Heart left ventricle (tissue), 13 donors: ENCODE measurements around the gene PTPRN2.

ENCODE experiments used
- CTCF ChIP-seq, 12 donors: fragments of 200-600 bp; sonication (generic) in 4 of 12; IDR thresholded peaks; one replicate each; pipeline versions ENCODE4 v1.5.0 to v1.8.0; 2018 to 2022; ENCODE audit warnings: antibody characterized with exemption in 12 of 12, mild to moderate bottlenecking in 5 of 12
- POLR2A ChIP-seq, 2 donors: fragments of 450-650 bp; IDR thresholded peaks; one replicate each; pipeline ENCODE4 v1.6.1; 2017; ENCODE audit warnings: antibody characterized with exemption in 2 of 2, mild to moderate bottlenecking in 2 of 2, moderate library complexity in 2 of 2
- donor health status: ischemic (EF 13 %, LVEDD 7.1; RV severe dilation, severe dysfunction).
- donor health status: DM: no; HTN: yes; CAD: no.
- donor health status: DM: no; HTN: no; CAD: no.
- donor health status: ischemic (EF 25% LVEDD 6.9; RV normal size, moderate dysfunction).
- donor health status: ischemic (EF 25% LVEDD 5.7; RV mildly dilated, moderate dysfunction).
- donor health status: ischemic (EF 35%, LVEDD 5.7; RV mildly dilated, moderate dysfunction).
- donor health status: nonischemic (EF 11% LVEDD 7.7; RV severe dilation, severe dysfunction).
- donor health status: DM: yes; HTN: yes; CAD: no.
- donor health status: PGD.
- donor health status: ischemic (EF 29% LVEDD 5.4; RV normal size, mild dysfunction).
- donor health status: nonischemic (EF 23%, LVEDD 6.1; RV moderate dilation, normal function).

GRCh38 chr7:157597562-157597961 is 990.1 kb downstream of the PTPRN2 start:
- no peak for TF ChIP-seq CTCF (IDR thresholded peaks at IDR 0.05)
- no peak for TF ChIP-seq POLR2A (IDR thresholded peaks at IDR 0.05)
